Fibroblast of pulmonary artery (primary cell): ENCODE data around the gene RSPH3.

Source experiments
- DNase-seq: peaks from one replicate; pipeline ENCODE4 v3.0.0-alpha.2; 2010; ENCODE audit warnings: low read depth
- H3K4me3 ChIP-seq: replicated peaks from 2 replicates; pipeline ENCODE4 v1.5.1; 2011; ENCODE audit warnings: low read depth, mild to moderate bottlenecking, control low read depth, low read length, moderate library complexity
- TF ChIP-seq, protein P1 (sequence below): IDR thresholded peaks from 2 replicates; pipeline ENCODE4 v1.5.1; 2011; ENCODE audit warnings: mild to moderate bottlenecking, control low read depth, low read length, inconsistent platforms; ENCODE audit errors: missing control alignments

The RSPH3 gene

DNA sequence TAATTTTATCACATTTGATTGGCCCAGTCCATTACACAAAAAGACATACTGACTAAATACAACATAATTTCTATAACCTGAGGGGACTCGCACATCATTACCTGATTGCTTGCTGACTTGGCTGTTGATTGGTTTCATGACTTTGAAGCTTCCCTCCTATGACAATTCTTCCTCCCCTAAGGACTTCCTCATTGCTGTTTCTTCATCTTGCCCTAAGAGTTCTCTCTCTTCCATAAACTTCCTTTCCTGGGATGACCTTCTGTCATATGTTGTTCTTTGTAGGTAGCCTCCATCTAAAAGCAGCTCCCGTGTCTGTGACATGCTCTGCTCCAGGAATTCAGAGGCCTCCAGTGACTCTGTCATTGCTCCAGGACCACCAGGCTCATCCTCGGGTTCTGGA, 22.6 kb downstream of the RSPH3 start:
- H3K4me3 ChIP-seq = no peak overlapping the region
- TF ChIP-seq, protein P1, sequence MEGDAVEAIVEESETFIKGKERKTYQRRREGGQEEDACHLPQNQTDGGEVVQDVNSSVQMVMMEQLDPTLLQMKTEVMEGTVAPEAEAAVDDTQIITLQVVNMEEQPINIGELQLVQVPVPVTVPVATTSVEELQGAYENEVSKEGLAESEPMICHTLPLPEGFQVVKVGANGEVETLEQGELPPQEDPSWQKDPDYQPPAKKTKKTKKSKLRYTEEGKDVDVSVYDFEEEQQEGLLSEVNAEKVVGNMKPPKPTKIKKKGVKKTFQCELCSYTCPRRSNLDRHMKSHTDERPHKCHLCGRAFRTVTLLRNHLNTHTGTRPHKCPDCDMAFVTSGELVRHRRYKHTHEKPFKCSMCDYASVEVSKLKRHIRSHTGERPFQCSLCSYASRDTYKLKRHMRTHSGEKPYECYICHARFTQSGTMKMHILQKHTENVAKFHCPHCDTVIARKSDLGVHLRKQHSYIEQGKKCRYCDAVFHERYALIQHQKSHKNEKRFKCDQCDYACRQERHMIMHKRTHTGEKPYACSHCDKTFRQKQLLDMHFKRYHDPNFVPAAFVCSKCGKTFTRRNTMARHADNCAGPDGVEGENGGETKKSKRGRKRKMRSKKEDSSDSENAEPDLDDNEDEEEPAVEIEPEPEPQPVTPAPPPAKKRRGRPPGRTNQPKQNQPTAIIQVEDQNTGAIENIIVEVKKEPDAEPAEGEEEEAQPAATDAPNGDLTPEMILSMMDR = no peak

DNA sequence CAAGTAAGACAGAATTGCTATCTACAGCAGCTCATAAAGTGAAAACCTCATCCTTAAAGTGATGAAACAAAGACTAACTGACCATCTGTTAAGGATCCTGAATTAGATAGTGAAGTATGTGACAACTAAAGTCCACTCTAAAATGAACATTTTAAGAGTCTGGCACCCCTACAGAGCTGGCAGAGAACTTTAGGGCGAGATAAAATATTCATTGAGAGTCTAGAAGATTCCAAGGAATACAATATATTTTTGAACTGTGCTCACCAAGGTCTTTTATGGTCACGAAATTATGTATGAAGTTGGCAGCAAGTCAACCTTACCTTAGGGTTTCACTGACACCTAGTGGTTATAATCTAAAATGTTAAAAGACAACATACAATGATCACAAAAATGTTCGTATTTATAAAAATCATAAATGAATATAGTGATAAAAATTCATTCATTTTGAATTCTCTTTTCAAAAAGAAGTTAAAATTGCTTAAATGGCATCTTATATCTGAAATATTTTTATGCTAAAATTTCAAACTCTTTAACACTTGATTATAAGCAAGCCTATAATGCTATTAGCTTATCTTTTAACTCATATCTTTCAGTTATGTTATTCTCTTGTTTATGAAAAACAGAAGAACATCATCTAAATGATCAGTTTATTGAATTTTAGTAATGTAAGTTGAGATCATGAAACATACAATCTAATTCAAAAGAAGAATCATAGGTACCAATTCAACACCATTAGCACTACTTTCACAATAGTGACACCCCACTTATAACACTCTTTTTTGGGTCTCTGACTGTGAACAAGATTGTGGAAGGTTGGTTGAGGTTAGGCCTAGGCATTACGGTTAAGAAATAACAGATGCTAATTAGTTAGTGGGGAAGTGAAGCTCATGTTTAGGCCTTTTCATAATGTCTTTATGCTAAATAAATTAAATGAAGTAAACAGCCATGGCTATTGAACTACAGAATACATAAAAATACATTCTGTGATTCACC, 27.5 kb downstream of the RSPH3 start:
- peak; percentile 81 for DNase-seq
- TF ChIP-seq, protein P1 = peak; percentile 34
- no peak overlapping the region for H3K4me3 ChIP-seq

More for the DNA sequence above, 22.6 kb downstream of the RSPH3 start:
- DNase-seq = no peak

- DNase-seq = no peak
- TF ChIP-seq, protein P1 = no peak
- no peak overlapping the region for H3K4me3 ChIP-seq
Observed at GRCh38 chr6:158970640-158971275, 29.2 kb downstream of the RSPH3 start.

- TF ChIP-seq, protein P1 = no peak
- H3K4me3 ChIP-seq = no peak overlapping the region
- peak; percentile 13 for DNase-seq
Observed at GRCh38 chr6:158969148-158969547, 30.9 kb downstream of the RSPH3 start.

DNA sequence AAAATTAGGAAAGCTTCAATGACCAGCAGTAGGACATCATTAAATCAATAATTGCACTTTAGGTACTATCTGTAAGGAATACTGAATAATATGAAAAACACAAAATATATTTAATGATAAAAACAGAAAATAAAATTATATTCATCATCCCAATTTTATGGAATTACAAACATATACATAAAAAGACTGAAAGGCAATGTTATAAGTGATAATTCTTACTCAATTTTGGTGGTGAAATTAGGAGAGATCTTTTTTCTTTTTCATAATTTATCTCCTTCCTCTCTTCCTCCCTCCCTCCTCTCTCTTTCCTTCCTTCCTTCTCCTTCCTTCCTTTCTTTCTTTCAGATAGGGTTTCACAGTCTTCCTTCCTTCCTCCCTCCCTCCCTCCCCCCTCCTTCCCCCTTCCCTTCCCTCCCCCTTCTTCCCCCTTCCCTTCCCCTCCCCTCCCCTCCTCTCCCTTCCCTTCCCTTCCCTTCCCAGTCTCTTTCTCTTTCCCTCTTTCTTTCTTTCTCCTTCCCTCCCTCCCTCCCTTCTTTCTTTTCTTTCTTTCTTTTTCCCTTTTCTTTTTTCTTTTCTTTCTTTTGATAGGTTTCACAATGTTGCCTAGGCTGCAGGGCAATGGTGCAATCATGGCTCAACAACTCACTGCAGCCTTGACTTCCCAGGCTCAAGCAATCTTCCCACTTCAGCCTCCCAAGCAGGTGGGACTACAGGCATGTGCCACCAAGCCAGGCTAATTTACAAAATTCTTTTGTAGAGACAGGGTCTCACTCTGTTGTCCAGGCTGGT, 36.8 kb downstream of the RSPH3 start:
- no peak overlapping the region for H3K4me3 ChIP-seq
- no peak for DNase-seq
- TF ChIP-seq, protein P1 = no peak

- TF ChIP-seq, protein P1 = no peak
- H3K4me3 ChIP-seq = no peak overlapping the region
- DNase-seq = no peak
Observed at GRCh38 chr6:158962371-158962770, 37.6 kb downstream of the RSPH3 start.
